ENCODE data around the gene FSCN2. TPM values are rescaled to one million over a fixed set of nuclear protein-coding genes. Genes with fewer than 3 reads are reported as not detected.

Gene FSCN2
- total RNA-seq, 1 experiment from 2014 or later: 0.31 TPM

DNA sequence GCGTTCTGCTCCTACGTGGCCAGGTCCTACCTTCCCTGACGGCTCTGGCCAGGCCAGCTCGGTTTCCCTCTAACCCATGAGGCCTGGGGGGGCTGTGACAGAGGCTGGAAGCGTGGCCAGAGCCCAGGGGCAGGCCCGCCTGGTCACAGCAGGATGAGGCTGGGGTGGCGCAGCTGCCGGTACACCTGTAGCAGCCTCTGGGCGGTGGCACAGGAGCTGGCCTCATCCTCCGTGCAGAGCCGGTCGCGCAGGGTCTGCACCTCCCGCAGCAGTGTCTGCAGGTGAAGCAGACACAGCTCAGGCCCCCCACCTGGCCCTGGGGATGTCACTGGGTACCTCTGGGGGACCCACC, 12.5 kb downstream of the FSCN2 start (continued):
- TF ChIP-seq, protein P1, sequence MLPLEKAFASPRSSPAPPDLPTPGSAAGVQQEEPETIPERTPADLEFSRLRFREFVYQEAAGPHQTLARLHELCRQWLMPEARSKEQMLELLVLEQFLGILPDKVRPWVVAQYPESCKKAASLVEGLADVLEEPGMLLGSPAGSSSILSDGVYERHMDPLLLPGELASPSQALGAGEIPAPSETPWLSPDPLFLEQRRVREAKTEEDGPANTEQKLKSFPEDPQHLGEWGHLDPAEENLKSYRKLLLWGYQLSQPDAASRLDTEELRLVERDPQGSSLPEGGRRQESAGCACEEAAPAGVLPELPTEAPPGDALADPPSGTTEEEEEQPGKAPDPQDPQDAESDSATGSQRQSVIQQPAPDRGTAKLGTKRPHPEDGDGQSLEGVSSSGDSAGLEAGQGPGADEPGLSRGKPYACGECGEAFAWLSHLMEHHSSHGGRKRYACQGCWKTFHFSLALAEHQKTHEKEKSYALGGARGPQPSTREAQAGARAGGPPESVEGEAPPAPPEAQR (CRISPR knock-in tag; IDR thresholded peaks at IDR 0.05): no peak
- TF ChIP-seq NFATC4 (CRISPR knock-in tag; IDR thresholded peaks at IDR 0.05): no peak
- TF ChIP-seq TEAD4 (CRISPR knock-in tag; IDR thresholded peaks at IDR 0.05): no peak
- TF ChIP-seq SMAD4 (CRISPR knock-in tag; IDR thresholded peaks at IDR 0.05): no peak
- TF ChIP-seq IRF2 (CRISPR knock-in tag; IDR thresholded peaks at IDR 0.05; ENCODE audit: borderline replicate concordance, low read depth): no peak

- peaks cover 5% of the 10 kb centered on the region for H3K27me3 Mint-ChIP-seq (ENCODE audit: low read depth)
- DNase-seq (ENCODE audit: low spot score) (no peak), ATAC-seq (no peak)
- no peak overlapping the region for H3K27ac Mint-ChIP-seq
- H3K9me3 Mint-ChIP-seq: no peaks in the 10 kb centered on the region
- no peak overlapping the region for H3K4me3 Mint-ChIP-seq
- ChIA-PET POLR2A (no interaction called here), CTCF (no interaction called here)
- peaks cover 3% of the 10 kb centered on the region; the same call in 1 of the 2 replicates for H3K36me3 Mint-ChIP-seq
- no peaks in the 10 kb centered on the region for H3K4me1 Mint-ChIP-seq
- TF ChIP-seq TP53 (CRISPR knock-in tag; IDR thresholded peaks at IDR 0.05): no peak
- TF ChIP-seq ZNF317 (CRISPR knock-in tag; IDR thresholded peaks at IDR 0.05; ENCODE audit: borderline replicate concordance, low read depth): no peak
- TF ChIP-seq ZBTB21 (CRISPR knock-in tag; IDR thresholded peaks at IDR 0.05; ENCODE audit: borderline replicate concordance): no peak
- TF ChIP-seq, protein P2, sequence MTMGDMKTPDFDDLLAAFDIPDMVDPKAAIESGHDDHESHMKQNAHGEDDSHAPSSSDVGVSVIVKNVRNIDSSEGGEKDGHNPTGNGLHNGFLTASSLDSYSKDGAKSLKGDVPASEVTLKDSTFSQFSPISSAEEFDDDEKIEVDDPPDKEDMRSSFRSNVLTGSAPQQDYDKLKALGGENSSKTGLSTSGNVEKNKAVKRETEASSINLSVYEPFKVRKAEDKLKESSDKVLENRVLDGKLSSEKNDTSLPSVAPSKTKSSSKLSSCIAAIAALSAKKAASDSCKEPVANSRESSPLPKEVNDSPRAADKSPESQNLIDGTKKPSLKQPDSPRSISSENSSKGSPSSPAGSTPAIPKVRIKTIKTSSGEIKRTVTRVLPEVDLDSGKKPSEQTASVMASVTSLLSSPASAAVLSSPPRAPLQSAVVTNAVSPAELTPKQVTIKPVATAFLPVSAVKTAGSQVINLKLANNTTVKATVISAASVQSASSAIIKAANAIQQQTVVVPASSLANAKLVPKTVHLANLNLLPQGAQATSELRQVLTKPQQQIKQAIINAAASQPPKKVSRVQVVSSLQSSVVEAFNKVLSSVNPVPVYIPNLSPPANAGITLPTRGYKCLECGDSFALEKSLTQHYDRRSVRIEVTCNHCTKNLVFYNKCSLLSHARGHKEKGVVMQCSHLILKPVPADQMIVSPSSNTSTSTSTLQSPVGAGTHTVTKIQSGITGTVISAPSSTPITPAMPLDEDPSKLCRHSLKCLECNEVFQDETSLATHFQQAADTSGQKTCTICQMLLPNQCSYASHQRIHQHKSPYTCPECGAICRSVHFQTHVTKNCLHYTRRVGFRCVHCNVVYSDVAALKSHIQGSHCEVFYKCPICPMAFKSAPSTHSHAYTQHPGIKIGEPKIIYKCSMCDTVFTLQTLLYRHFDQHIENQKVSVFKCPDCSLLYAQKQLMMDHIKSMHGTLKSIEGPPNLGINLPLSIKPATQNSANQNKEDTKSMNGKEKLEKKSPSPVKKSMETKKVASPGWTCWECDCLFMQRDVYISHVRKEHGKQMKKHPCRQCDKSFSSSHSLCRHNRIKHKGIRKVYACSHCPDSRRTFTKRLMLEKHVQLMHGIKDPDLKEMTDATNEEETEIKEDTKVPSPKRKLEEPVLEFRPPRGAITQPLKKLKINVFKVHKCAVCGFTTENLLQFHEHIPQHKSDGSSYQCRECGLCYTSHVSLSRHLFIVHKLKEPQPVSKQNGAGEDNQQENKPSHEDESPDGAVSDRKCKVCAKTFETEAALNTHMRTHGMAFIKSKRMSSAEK (CRISPR knock-in tag; IDR thresholded peaks at IDR 0.05; ENCODE audit: borderline replicate concordance): no peak
- no peak for TF ChIP-seq TEAD1 (CRISPR knock-in tag; IDR thresholded peaks at IDR 0.05)
- no peak for TF ChIP-seq FOXK1 (CRISPR knock-in tag; IDR thresholded peaks at IDR 0.05)
- no peak for TF ChIP-seq ZNF138 (CRISPR knock-in tag; conservative IDR thresholded peaks at IDR 0.05)
These were observed 12.9 kb downstream of the FSCN2 start for GRCh38 chr17:81541123-81541522.

DNA sequence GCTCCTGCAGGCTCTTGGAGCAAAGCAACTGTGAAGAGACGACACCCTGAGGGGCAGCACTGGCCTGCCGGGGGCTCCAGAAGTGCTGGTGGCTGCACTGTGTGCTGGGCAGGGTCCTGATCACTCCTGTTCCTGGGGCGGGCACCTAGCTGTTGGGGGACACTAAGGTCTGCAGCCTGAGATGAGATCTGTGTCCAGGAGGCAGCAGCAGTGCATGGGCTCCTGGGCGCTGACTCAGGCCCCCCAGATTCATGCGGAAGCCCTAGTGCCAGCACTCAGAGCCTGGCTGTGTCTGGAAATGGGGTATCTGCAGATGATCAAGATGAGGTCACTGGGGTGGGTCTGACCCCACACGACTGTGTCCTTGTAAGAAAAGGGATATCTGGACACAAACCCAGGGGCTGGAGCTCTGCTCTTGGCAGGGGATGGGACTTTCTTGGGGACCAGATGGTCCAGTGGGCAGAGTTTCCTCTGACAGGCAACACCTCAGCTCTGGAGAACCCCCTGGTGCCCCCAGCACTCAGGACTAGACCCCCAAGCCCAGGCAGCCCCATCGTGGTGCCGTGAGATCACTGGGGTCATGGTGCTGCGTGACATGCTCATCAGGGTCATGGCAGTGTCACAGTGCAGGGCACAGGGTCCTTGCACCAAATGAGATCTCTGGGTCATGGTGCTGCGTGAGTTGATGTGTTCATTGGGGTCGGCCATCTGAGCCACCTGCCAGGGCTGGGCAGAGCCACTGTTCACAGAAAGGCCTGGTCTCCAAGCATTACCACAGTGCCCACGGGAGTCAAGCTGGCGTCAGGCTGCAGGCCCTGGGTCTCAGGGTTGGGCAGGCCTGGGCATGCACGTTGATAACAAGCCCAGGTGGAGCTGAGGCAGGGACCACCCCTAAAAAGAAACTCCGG, 14.5 kb downstream of the FSCN2 start:
- H3K4me1 Mint-ChIP-seq: no peaks in the 10 kb centered on the region
- DNase-seq (ENCODE audit: low spot score) (no peak), ATAC-seq (no peak)
- CTCF ChIA-PET: no interaction called here
- H3K4me3 Mint-ChIP-seq: no peak overlapping the region
- H3K36me3 Mint-ChIP-seq: peaks cover 6% of the 10 kb centered on the region; the same call in 1 of the 2 replicates
- H3K27me3 Mint-ChIP-seq (ENCODE audit: low read depth): no peaks in the 10 kb centered on the region
- POLR2A ChIA-PET: no interaction called here
- H3K9me3 Mint-ChIP-seq: no peaks in the 10 kb centered on the region
- no peak overlapping the region for H3K27ac Mint-ChIP-seq
- no peak for TF ChIP-seq ARID4B (CRISPR knock-in tag; IDR thresholded peaks at IDR 0.05; ENCODE audit: borderline replicate concordance)
- no peak for TF ChIP-seq PRDM15 (CRISPR knock-in tag; IDR thresholded peaks at IDR 0.05)
- no peak for TF ChIP-seq ZNF138 (CRISPR knock-in tag; conservative IDR thresholded peaks at IDR 0.05)
- TF ChIP-seq TEAD1 (CRISPR knock-in tag; IDR thresholded peaks at IDR 0.05): no peak
- no peak for TF ChIP-seq ZNF263 (CRISPR knock-in tag; IDR thresholded peaks at IDR 0.05; ENCODE audit: low read depth)
- TF ChIP-seq ZBTB43 (CRISPR knock-in tag; IDR thresholded peaks at IDR 0.05): no peak
- no peak for TF ChIP-seq IRF2 (CRISPR knock-in tag; IDR thresholded peaks at IDR 0.05; ENCODE audit: borderline replicate concordance, low read depth)
